CMK (cell line): Measurements from ENCODE around the gene CALD1.

Experiments
- DNase-seq: peaks from one replicate; pipeline ENCODE4 v3.0.0-alpha.2; 2010; ENCODE audit warnings: low read depth

CALD1 gene

GRCh38 chr7:134778941-134779740, at the start of gene CALD1:
Gene CALD1, plus strand, starts transcription at chr7:134779634. Its CDS starts 88,100 bp downstream, at chr7:134867734.
- DNase-seq = no peak

GRCh38 chr7:134729895-134730294, 49.5 kb upstream of the CALD1 start:
- no peak for DNase-seq

GRCh38 chr7:134730411-134730829, 49.0 kb upstream of the CALD1 start:
- no peak for DNase-seq

GRCh38 chr7:134731616-134732015, 47.8 kb upstream of the CALD1 start:
- no peak for DNase-seq

GRCh38 chr7:134732728-134733127, 46.7 kb upstream of the CALD1 start:
- no peak for DNase-seq

GRCh38 chr7:134736381-134736780, 43.1 kb upstream of the CALD1 start:
- DNase-seq = no peak

- no peak for DNase-seq
Observed at GRCh38 chr7:134737566-134738345, 41.7 kb upstream of the CALD1 start.

GRCh38 chr7:134739362-134739761, 40.1 kb upstream of the CALD1 start:
- DNase-seq = no peak

GRCh38 chr7:134740376-134740775, 39.1 kb upstream of the CALD1 start:
- DNase-seq = no peak

- DNase-seq = no peak
Observed at GRCh38 chr7:134741907-134742635, 37.4 kb upstream of the CALD1 start.

GRCh38 chr7:134742688-134743350, 36.6 kb upstream of the CALD1 start:
- no peak for DNase-seq

GRCh38 chr7:134744569-134744968, 34.9 kb upstream of the CALD1 start:
- DNase-seq = no peak

GRCh38 chr7:134747326-134747725, 32.1 kb upstream of the CALD1 start:
- no peak for DNase-seq

- peak; percentile 35 for DNase-seq
Observed at GRCh38 chr7:134750083-134751062, 29.1 kb upstream of the CALD1 start.

GRCh38 chr7:134752006-134752760, 27.3 kb upstream of the CALD1 start:
- DNase-seq = no peak

GRCh38 chr7:134755422-134756022, 23.9 kb upstream of the CALD1 start:
- no peak for DNase-seq

GRCh38 chr7:134757938-134758337, 21.5 kb upstream of the CALD1 start:
- no peak for DNase-seq

GRCh38 chr7:134758981-134759380, 20.5 kb upstream of the CALD1 start:
- DNase-seq = no peak

- DNase-seq = no peak
Observed at GRCh38 chr7:134761266-134761665, 18.2 kb upstream of the CALD1 start.

GRCh38 chr7:134763960-134764359, 15.5 kb upstream of the CALD1 start:
- DNase-seq = no peak
